Lower leg skin (tissue), 4 donors: ENCODE measurements around the gene HNRNPC. TPM values are rescaled to one million over a fixed set of nuclear protein-coding genes. Genes with fewer than 3 reads are reported as not detected.
"Not testable (repeated sequence)": the region's sequence is repeated elsewhere in the genome, so short reads cannot be mapped to it uniquely, and the experiment has no call there.

Experiments
- DNase-seq, 2 donors: peaks; one replicate each; pipeline ENCODE4 v3.0.0-alpha.2; 2019; ENCODE audit warnings: low spot score in 2 of 2
- H3K4me3 ChIP-seq: fragments of 200-600 bp; sonication (generic); 2 replicates; pipeline ENCODE4 v1.5.1; 2017; ENCODE audit warnings: mild to moderate bottlenecking, low read depth; ENCODE audit not compliant: poor library complexity, severe bottlenecking
- CTCF ChIP-seq, 3 donors: fragments of 450-650 bp; IDR thresholded peaks; one replicate each; pipeline ENCODE4 v1.5.1; 2016; ENCODE audit warnings: antibody characterized with exemption in 3 of 3, mild to moderate bottlenecking in 3 of 3, moderate library complexity in 2 of 3
- POLR2A ChIP-seq, 2 donors: fragments of 450-650 bp; IDR thresholded peaks; one replicate each; pipeline ENCODE4 v1.6.1; 2016 to 2017; ENCODE audit warnings: antibody characterized with exemption in 2 of 2, mild to moderate bottlenecking in 1 of 2, moderate library complexity in 1 of 2
- WGBS, 2 donors: methylation state at CpG; one replicate each; pipeline ENCODE4 v1.1.5; 2018; 5-methylcytosine and 5-hydroxymethylcytosine counted together
- intact Hi-C: fragments of 100-400 bp; cut with DNase I; formaldehyde crosslinking; loops from one replicate; pipeline ENCODE4 v1.15.0; 2023; ENCODE audit warnings: low total_unique reads
- total RNA-seq, 4 donors: library from RNA; depleted of rRNA; stranded (reverse); fragments of >200 nt; gene quantifications; one replicate each; pipeline ENCODE4 v1.1.0, GENCODE V29; 2016

HNRNPC gene
- total RNA-seq, 4 donors from 2014 or later = 312 to 425 (median 376) TPM

GRCh38 chr14:21227981-21228380 is 41.3 kb downstream of the HNRNPC start:
- no peak for DNase-seq
- 97 to 100% methylated on average over 1 of the region's 1 CpG for WGBS, 2 donors
- no peak for TF ChIP-seq CTCF (IDR thresholded peaks at IDR 0.05)
- TF ChIP-seq POLR2A (IDR thresholded peaks at IDR 0.05) = no peak
- intact Hi-C loops = no loop called here
- no peak overlapping the region for H3K4me3 ChIP-seq

- TF ChIP-seq POLR2A (IDR thresholded peaks at IDR 0.05) = no peak
- TF ChIP-seq CTCF (IDR thresholded peaks at IDR 0.05) = no peak
- no peak for DNase-seq
- H3K4me3 ChIP-seq = no peak overlapping the region
- intact Hi-C loops = no loop called here
- WGBS, 2 donors = 75 to 82% methylated on average over 5 of the region's 5 CpGs
Measured at GRCh38 chr14:21227150-21227549, 42.1 kb downstream of the HNRNPC start.

- DNase-seq = no peak
- TF ChIP-seq POLR2A (IDR thresholded peaks at IDR 0.05) (no peak), CTCF (IDR thresholded peaks at IDR 0.05) (no peak)
- 88 to 90% methylated on average over 8 of the region's 8 CpGs for WGBS, 2 donors
- intact Hi-C loops = no loop called here
- H3K4me3 ChIP-seq = no peak overlapping the region
Measured at GRCh38 chr14:21226467-21226866, 42.8 kb downstream of the HNRNPC start.

- H3K4me3 ChIP-seq, intact Hi-C loops, DNase-seq: not testable (repeated sequence)
- 91 to 93% methylated on average over 7 of the region's 7 CpGs for WGBS, 2 donors
Measured at GRCh38 chr14:21225164-21225563, 44.1 kb downstream of the HNRNPC start.

GRCh38 chr14:21220874-21221477 is 48.3 kb downstream of the HNRNPC start:
- H3K4me3 ChIP-seq = no peak overlapping the region
- 92% methylated on average over 9 of the region's 9 CpGs for WGBS, 2 donors
- TF ChIP-seq CTCF (IDR thresholded peaks at IDR 0.05) (no peak), POLR2A (IDR thresholded peaks at IDR 0.05) (no peak)
- intact Hi-C loops = no loop called here
- DNase-seq = no peak

GRCh38 chr14:21219561-21220111 is 49.6 kb downstream of the HNRNPC start:
- intact Hi-C loops = no loop called here
- 62 to 66% methylated on average over 4 of the region's 4 CpGs for WGBS, 2 donors
- DNase-seq = no peak
- TF ChIP-seq POLR2A (IDR thresholded peaks at IDR 0.05) (no peak), CTCF (IDR thresholded peaks at IDR 0.05) (no peak)
- no peak overlapping the region for H3K4me3 ChIP-seq
